ENCODE results near the gene ZNG1F. TPM values are rescaled to one million over a fixed set of nuclear protein-coding genes. Genes with fewer than 3 reads are reported as not detected.
"Not testable (repeated sequence)": the region's sequence is repeated elsewhere in the genome, so short reads cannot be mapped to it uniquely, and the experiment has no call there.

Gene ZNG1F
- total RNA-seq, 1 donor from 2014 or later: 14.5 TPM

GRCh38 chr9:41111414-41111813 lies 77.7 kb downstream of the ZNG1F start:
- H3K4me1 ChIP-seq; DNase-seq (ENCODE audit: extremely low spot score in 2 of 2); H3K27me3 ChIP-seq; H3K4me3 ChIP-seq; H3K27ac ChIP-seq; intact Hi-C loops (cut with DNase I); H3K36me3 ChIP-seq; H3K9me3 ChIP-seq: not testable (repeated sequence)

- H3K4me3 ChIP-seq; DNase-seq (ENCODE audit: extremely low spot score in 2 of 2); H3K27ac ChIP-seq; H3K9me3 ChIP-seq; H3K4me1 ChIP-seq; H3K36me3 ChIP-seq; H3K27me3 ChIP-seq; intact Hi-C loops (cut with DNase I): not testable (repeated sequence)
These were observed 78.2 kb downstream of the ZNG1F start for GRCh38 chr9:41110913-41111312.

GRCh38 chr9:41109253-41109652 lies 79.9 kb downstream of the ZNG1F start:
- H3K27ac ChIP-seq; intact Hi-C loops (cut with DNase I); H3K4me1 ChIP-seq; H3K9me3 ChIP-seq; H3K27me3 ChIP-seq; H3K36me3 ChIP-seq; DNase-seq (ENCODE audit: extremely low spot score in 2 of 2); H3K4me3 ChIP-seq: not testable (repeated sequence)

- DNase-seq (ENCODE audit: extremely low spot score in 2 of 2); H3K9me3 ChIP-seq; H3K4me1 ChIP-seq; H3K36me3 ChIP-seq; H3K27me3 ChIP-seq; intact Hi-C loops (cut with DNase I); H3K4me3 ChIP-seq; H3K27ac ChIP-seq: not testable (repeated sequence)
These were observed 80.3 kb downstream of the ZNG1F start for GRCh38 chr9:41108816-41109215.

- H3K27me3 ChIP-seq; H3K9me3 ChIP-seq; H3K27ac ChIP-seq; H3K4me3 ChIP-seq; DNase-seq (ENCODE audit: extremely low spot score in 2 of 2); H3K36me3 ChIP-seq; intact Hi-C loops (cut with DNase I); H3K4me1 ChIP-seq: not testable (repeated sequence)
These were observed 82.5 kb downstream of the ZNG1F start for GRCh38 chr9:41106472-41107116.

GRCh38 chr9:41105557-41106253 lies 83.4 kb downstream of the ZNG1F start:
- H3K4me3 ChIP-seq; intact Hi-C loops (cut with DNase I); H3K4me1 ChIP-seq; H3K27me3 ChIP-seq; H3K27ac ChIP-seq; DNase-seq (ENCODE audit: extremely low spot score in 2 of 2); H3K36me3 ChIP-seq; H3K9me3 ChIP-seq: not testable (repeated sequence)

GRCh38 chr9:41104542-41104941 lies 84.6 kb downstream of the ZNG1F start:
- H3K4me1 ChIP-seq; DNase-seq (ENCODE audit: extremely low spot score in 2 of 2); H3K36me3 ChIP-seq; intact Hi-C loops (cut with DNase I); H3K4me3 ChIP-seq; H3K27me3 ChIP-seq; H3K27ac ChIP-seq; H3K9me3 ChIP-seq: not testable (repeated sequence)

- H3K27ac ChIP-seq; DNase-seq (ENCODE audit: extremely low spot score in 2 of 2); H3K4me3 ChIP-seq; H3K36me3 ChIP-seq; H3K9me3 ChIP-seq; intact Hi-C loops (cut with DNase I); H3K4me1 ChIP-seq; H3K27me3 ChIP-seq: not testable (repeated sequence)
These were observed 88.6 kb downstream of the ZNG1F start for GRCh38 chr9:41100508-41100907.

- DNase-seq (ENCODE audit: extremely low spot score in 2 of 2); H3K4me3 ChIP-seq; H3K27ac ChIP-seq; H3K9me3 ChIP-seq; H3K4me1 ChIP-seq; H3K27me3 ChIP-seq; intact Hi-C loops (cut with DNase I); H3K36me3 ChIP-seq: not testable (repeated sequence)
These were observed 90.4 kb downstream of the ZNG1F start for GRCh38 chr9:41098759-41099158.

GRCh38 chr9:41095060-41095459 lies 94.1 kb downstream of the ZNG1F start:
- H3K4me3 ChIP-seq; H3K27ac ChIP-seq; H3K27me3 ChIP-seq; DNase-seq (ENCODE audit: extremely low spot score in 2 of 2); intact Hi-C loops (cut with DNase I); H3K4me1 ChIP-seq; H3K9me3 ChIP-seq; H3K36me3 ChIP-seq: not testable (repeated sequence)

- DNase-seq (ENCODE audit: extremely low spot score in 2 of 2); H3K4me3 ChIP-seq; H3K27me3 ChIP-seq; H3K9me3 ChIP-seq; H3K4me1 ChIP-seq; H3K36me3 ChIP-seq; H3K27ac ChIP-seq; intact Hi-C loops (cut with DNase I): not testable (repeated sequence)
These were observed 94.9 kb downstream of the ZNG1F start for GRCh38 chr9:41094010-41094773.

- DNase-seq (ENCODE audit: extremely low spot score in 2 of 2); H3K27me3 ChIP-seq: not testable (repeated sequence)
These were observed 98.2 kb downstream of the ZNG1F start for GRCh38 chr9:41090922-41091321.

GRCh38 chr9:41090386-41090785 lies 98.7 kb downstream of the ZNG1F start:
- intact Hi-C loops (cut with DNase I); H3K27ac ChIP-seq; DNase-seq (ENCODE audit: extremely low spot score in 2 of 2); H3K4me1 ChIP-seq; H3K36me3 ChIP-seq; H3K27me3 ChIP-seq; H3K4me3 ChIP-seq; H3K9me3 ChIP-seq: not testable (repeated sequence)

More at GRCh38 chr9:41090922-41091321, 98.2 kb downstream of the ZNG1F start:
- H3K4me1 ChIP-seq; H3K9me3 ChIP-seq; intact Hi-C loops (cut with DNase I); H3K36me3 ChIP-seq; H3K27ac ChIP-seq; H3K4me3 ChIP-seq: not testable (repeated sequence)
